Stomach (tissue), 9 donors: ENCODE results near the gene LONRF2. TPM values are rescaled to one million over a fixed set of nuclear protein-coding genes. Genes with fewer than 3 reads are reported as not detected.
"Not testable (repeated sequence)": the region's sequence is repeated elsewhere in the genome, so short reads cannot be mapped to it uniquely, and the experiment has no call there.

Experiments
- DNase-seq, 2 donors: peaks; one replicate each; pipeline versions ENCODE4 v3.0.0 to v3.0.0-alpha.2; 2013 to 2019
- H3K27ac ChIP-seq, 5 donors: fragments of 200-600 bp in 4 of 5; sonication (generic) in 4 of 5; one replicate each; pipeline ENCODE4 v1.5.1; 2013 to 2019; ENCODE audit warnings: mild to moderate bottlenecking in 1 of 5, moderate library complexity in 1 of 5
- H3K27me3 ChIP-seq, 3 donors: fragments of 200-600 bp; sonication (generic); one replicate each; pipeline ENCODE4 v1.5.1; 2017 to 2019; ENCODE audit warnings: mixed run types in 1 of 3
- H3K36me3 ChIP-seq, 4 donors: fragments of 200-600 bp; sonication (generic); 1 replicate in 3 of 4; 2 replicates in 1 of 4; pipeline ENCODE4 v1.5.1; 2016 to 2019
- H3K4me1 ChIP-seq, 4 donors: fragments of 200-600 bp; sonication (generic); one replicate each; pipeline ENCODE4 v1.5.1; 2016 to 2019
- H3K4me3 ChIP-seq, 4 donors: fragments of 200-600 bp; sonication (generic) in 3 of 4; one replicate each; pipeline ENCODE4 v1.5.1; 2016 to 2019; ENCODE audit warnings: mild to moderate bottlenecking in 1 of 4
- H3K9me3 ChIP-seq, 4 donors: fragments of 200-600 bp; sonication (generic); one replicate each; pipeline ENCODE4 v1.5.1; 2016 to 2019
- EP300 ChIP-seq: sonication (generic); formaldehyde crosslinking; IDR thresholded peaks from one replicate; pipeline ENCODE4 v1.6.1; 2017; ENCODE audit warnings: antibody characterized with exemption
- POLR2A ChIP-seq, 4 donors: fragments of 450-650 bp; IDR thresholded peaks; one replicate each; pipeline ENCODE4 v1.6.1; 2016; ENCODE audit warnings: antibody characterized with exemption in 4 of 4, control low read depth in 2 of 4, mild to moderate bottlenecking in 1 of 4, moderate library complexity in 1 of 4
- POLR2AphosphoS5 ChIP-seq, 3 donors: sonication (generic); formaldehyde crosslinking; IDR thresholded peaks; one replicate each; pipeline ENCODE4 v1.6.1; 2016; ENCODE audit warnings: antibody characterized with exemption in 3 of 3
- WGBS, 5 donors: extraction: QIAGEN DNeasy Blood & Tissue Kit in 3 of 5; methylation state at CpG; one replicate each; pipeline versions ENCODE4 v1.1.5 to v1.1.7; 2013 to 2018; 5-methylcytosine and 5-hydroxymethylcytosine counted together
- intact Hi-C: fragments of 100-400 bp; cut with DNase I; formaldehyde crosslinking; loops from one replicate; pipeline ENCODE4 v1.15.1; 2023; ENCODE audit warnings: low total_unique reads
- polyA plus RNA-seq, 3 donors: library from polyadenylated mRNA; stranded (reverse); fragments of 200-250 nt; gene quantifications; one replicate each; pipeline ENCODE4 v1.2.3, GENCODE V29; 2013
- total RNA-seq, 5 donors: library from RNA; depleted of rRNA; stranded (reverse); fragments of >200 nt; gene quantifications; one replicate each; pipeline versions ENCODE4 v1.1.0 to v1.2.3, GENCODE V29; 2014 to 2016
- TF ChIP-seq, protein P1 (sequence below), 7 experiments: fragments of 450-650 bp in 4 of 7; fragments of 200-600 bp in 3 of 7; sonication (generic) in 3 of 7; IDR thresholded peaks; one replicate each; pipeline ENCODE4 v1.5.1; 2016 to 2019; ENCODE audit warnings: antibody characterized with exemption in 7 of 7, control low read depth in 2 of 7, mild to moderate bottlenecking in 1 of 7
- donor health status: healthy with polysubstance abuse.
- donor health status: Bipolar disorder and iron deficiency.
- donor health status: healthy.

Gene LONRF2
- total and polyA plus RNA-seq, 8 donors, result 0.31 to 32.1 (median 4.7) TPM

DNA sequence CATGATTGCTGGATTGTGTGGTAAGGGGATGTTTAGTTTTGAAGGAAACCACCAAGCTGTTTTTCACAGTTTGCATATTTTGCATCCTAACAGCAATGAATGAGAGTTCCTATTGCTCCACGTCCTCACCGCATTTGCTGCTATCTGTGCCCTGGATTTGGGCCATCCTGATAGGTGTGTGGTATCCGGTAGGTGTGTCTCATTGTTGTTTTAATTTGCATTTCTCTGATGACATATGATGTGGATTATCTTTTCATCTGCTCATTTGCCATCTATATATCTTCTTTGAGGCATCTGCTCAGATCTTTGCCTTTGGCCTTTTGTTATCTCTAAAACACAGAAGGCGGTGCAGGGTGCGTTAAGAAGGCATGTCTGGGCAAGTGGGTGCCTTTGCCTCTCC lies 73.3 kb downstream of the LONRF2 start:
- H3K27me3 ChIP-seq, result no peaks in the 10 kb centered on the region
- WGBS, 5 donors, result 82 to 89% (median 87%) methylated on average over 5 of the region's 5 CpGs
- H3K4me1 ChIP-seq, result peaks cover 0 to 4% (median 0%) of the 10 kb centered on the region in 4 donors
- H3K27ac ChIP-seq, result no peak overlapping the region
- no peaks in the 10 kb centered on the region for H3K9me3 ChIP-seq
- no peaks in the 10 kb centered on the region for H3K36me3 ChIP-seq
- no peak overlapping the region for H3K4me3 ChIP-seq
- intact Hi-C loops, result loop anchor here (5.0 to 10.0 kb wide), 2 partner anchors 424 to 687 kb away; no protein-coding TSS in a partner anchor
- DNase-seq, result no peak
- TF ChIP-seq POLR2AphosphoS5 (IDR thresholded peaks at IDR 0.05), result no peak

DNA sequence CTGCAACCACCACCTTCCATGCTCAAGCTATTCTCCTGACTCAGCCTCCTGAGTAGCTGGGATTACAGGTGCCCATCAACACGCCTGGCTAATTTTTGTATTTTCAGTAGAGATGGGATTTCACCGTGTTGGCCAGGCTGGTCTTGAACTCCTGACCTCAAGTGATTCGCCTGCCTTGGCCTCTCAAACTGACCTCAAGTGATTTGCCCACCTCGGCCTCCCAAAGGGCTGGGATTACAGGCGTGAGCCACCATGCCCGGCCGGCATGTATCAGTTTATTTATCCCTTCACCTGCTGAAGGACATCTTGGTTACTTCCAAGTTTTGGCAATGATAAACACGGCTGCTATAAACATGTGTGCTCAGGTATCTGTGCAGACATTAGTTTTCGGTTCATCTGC lies 73.7 kb downstream of the LONRF2 start:
- not testable (repeated sequence) for H3K27me3 ChIP-seq, H3K27ac ChIP-seq, H3K4me1 ChIP-seq, H3K4me3 ChIP-seq, H3K9me3 ChIP-seq, DNase-seq, H3K36me3 ChIP-seq
- 86 to 92% (median 91%) methylated on average over 9 of the region's 9 CpGs for WGBS, 5 donors
- intact Hi-C loops, result loop anchor here (5.0 to 10.0 kb wide), 2 partner anchors 424 to 686 kb away; no protein-coding TSS in a partner anchor

DNA sequence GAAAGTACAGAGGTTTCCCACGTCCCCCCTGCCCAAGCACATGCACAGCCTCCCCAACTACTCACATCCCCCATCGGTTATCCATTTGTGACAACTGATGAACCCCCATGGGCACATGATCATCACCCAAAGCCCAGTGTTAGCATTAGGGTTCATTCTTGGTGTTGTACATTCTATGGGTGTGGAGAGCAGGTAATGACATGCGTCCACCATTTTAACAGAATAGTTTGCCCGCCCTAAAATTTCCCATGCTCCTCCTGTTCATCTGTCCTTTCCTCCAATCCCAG lies 74.3 kb downstream of the LONRF2 start:
- intact Hi-C loops, result loop anchor here (5.0 to 10.0 kb wide), 2 partner anchors 423 to 686 kb away; no protein-coding TSS in a partner anchor
- 81 to 86% (median 85%) methylated on average over 4 of the region's 4 CpGs for WGBS, 5 donors
- H3K27me3 ChIP-seq, result no peaks in the 10 kb centered on the region
- no peaks in the 10 kb centered on the region for H3K36me3 ChIP-seq
- H3K27ac ChIP-seq, result no peak overlapping the region
- H3K4me1 ChIP-seq, result peaks cover 0 to 2% (median under 1%) of the 10 kb centered on the region in 4 donors
- no peak for DNase-seq
- no peaks in the 10 kb centered on the region for H3K9me3 ChIP-seq
- no peak overlapping the region for H3K4me3 ChIP-seq
- no peak for TF ChIP-seq POLR2AphosphoS5 (IDR thresholded peaks at IDR 0.05)
- TF ChIP-seq POLR2A (IDR thresholded peaks at IDR 0.05), result no peak
- no peak for TF ChIP-seq EP300
- TF ChIP-seq, protein P1, sequence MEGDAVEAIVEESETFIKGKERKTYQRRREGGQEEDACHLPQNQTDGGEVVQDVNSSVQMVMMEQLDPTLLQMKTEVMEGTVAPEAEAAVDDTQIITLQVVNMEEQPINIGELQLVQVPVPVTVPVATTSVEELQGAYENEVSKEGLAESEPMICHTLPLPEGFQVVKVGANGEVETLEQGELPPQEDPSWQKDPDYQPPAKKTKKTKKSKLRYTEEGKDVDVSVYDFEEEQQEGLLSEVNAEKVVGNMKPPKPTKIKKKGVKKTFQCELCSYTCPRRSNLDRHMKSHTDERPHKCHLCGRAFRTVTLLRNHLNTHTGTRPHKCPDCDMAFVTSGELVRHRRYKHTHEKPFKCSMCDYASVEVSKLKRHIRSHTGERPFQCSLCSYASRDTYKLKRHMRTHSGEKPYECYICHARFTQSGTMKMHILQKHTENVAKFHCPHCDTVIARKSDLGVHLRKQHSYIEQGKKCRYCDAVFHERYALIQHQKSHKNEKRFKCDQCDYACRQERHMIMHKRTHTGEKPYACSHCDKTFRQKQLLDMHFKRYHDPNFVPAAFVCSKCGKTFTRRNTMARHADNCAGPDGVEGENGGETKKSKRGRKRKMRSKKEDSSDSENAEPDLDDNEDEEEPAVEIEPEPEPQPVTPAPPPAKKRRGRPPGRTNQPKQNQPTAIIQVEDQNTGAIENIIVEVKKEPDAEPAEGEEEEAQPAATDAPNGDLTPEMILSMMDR (IDR thresholded peaks at IDR 0.05), result no peak

DNA sequence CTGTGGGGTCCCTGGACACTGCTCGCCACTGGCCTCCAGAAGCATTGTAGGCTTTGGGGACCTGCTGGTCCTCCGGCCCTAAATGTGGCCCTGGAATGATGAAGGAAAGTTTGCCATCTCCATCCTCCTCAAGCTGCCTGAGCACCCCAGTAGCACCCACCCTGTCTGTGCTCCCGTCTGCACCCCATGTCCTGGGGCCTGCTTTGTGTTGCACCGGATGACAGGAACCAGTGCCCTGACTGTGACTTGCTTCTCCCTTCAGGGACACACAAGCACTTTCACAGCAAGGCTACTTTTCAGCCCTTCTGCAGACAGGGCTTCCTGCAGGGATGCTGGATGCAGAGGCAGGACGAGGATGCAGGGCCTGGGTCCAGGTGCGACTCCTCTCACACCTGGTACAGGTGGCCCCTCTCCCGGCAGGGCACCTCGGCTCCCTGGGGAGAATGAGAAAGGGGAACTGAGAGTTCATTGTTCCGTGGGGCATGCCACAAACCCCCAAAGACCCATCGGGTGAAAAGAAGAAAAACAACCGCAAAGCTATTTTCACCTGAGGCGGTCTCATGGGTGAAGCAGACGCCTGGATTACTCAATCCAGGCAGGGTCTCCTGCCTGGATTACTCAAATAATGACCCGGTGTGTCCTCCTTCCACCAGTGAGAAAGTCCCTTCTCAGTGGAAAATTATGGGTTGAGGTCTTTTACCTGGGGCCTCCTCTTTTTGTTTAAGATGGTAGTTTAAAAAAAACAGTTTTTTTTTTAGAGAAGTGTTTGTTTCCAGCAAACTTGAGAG lies 74.9 kb downstream of the LONRF2 start:
- DNase-seq, result no peak
- Histone ChIP-seq H3K9me3 (no peaks in the 10 kb centered on the region), H3K27ac (no peak overlapping the region), H3K4me1 (peaks cover 0 to 7% (median 3%) of the 10 kb centered on the region in 4 donors), H3K36me3 (no peaks in the 10 kb centered on the region), H3K4me3 (no peak overlapping the region), H3K27me3 (no peaks in the 10 kb centered on the region)
- WGBS, 5 donors, result 76 to 82% (median 78%) methylated on average over 6 to 14 of the region's 14 CpGs
- intact Hi-C loops, result loop anchor here (5.0 to 10.0 kb wide), 2 partner anchors 423 to 685 kb away; no protein-coding TSS in a partner anchor
- TF ChIP-seq, protein P1 (IDR thresholded peaks at IDR 0.05), result no peak
- TF ChIP-seq POLR2AphosphoS5 (IDR thresholded peaks at IDR 0.05) (no peak), POLR2A (IDR thresholded peaks at IDR 0.05) (no peak), EP300 (no peak)

DNA sequence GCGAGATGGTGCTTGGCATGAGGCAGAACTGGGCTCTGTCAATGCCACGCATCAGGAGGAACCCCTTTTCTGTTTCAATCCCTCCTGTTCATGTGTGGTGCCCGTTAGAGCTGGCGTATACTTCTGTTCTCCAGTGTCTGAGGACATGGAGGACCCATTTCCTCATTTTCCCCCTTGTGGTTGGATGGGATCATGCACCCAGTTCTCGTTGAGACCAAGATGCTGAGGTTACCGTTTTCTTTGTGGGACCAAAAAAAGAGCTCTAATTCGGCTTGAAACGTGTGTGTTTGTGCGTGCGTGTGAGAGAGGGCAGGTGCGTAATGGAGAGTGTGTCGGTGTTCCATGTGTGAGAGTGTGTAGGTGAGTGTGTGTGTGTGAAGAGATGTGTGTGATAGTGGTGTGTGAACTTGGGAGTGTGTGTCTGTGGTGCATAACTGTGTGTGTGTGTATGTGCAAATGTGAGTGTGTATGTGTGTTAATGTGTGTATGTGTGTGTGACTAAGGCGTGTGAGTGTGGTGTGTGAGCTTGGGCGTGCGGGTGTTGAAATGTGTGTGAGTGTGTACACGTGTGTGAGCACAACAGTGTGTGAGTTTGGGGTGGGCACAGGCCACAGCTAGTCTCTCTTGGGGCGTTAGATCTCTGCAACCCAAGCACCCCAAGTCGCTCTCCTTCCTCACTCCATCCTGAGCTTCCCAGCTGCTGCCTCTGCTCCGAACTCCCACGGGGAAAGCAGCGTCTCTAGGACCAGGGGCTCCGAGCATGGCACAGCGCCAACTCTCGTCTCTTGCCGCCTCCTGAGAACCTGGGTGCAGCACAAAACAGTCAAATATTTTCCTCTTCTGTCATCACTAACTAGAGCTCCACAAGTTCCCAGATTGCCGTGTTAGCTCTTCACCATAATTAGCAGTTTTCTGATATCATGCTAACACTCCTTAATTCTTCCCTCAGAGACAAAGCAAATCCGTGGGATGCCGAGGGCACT lies 75.8 kb downstream of the LONRF2 start:
- intact Hi-C loops, result loop anchor here (5.0 to 10.0 kb wide), 2 partner anchors 422 to 684 kb away; no protein-coding TSS in a partner anchor
- peak in 1 of 2 donors; percentile 41 for DNase-seq
- H3K27ac ChIP-seq, result no peak overlapping the region

More for the DNA sequence above, 75.8 kb downstream of the LONRF2 start:
- H3K36me3 ChIP-seq, result no peaks in the 10 kb centered on the region
- TF ChIP-seq, protein P1 (IDR thresholded peaks at IDR 0.05), result peak in 5 of 7 experiments; percentile 23 to 61 (median 38)
- no peak for TF ChIP-seq EP300
- 71 to 77% (median 74%) methylated on average over 28 of the region's 28 CpGs for WGBS, 5 donors
- peaks cover 0 to 7% (median 3%) of the 10 kb centered on the region in 4 donors for H3K4me1 ChIP-seq
- H3K9me3 ChIP-seq, result no peaks in the 10 kb centered on the region
- no peaks in the 10 kb centered on the region for H3K27me3 ChIP-seq
- no peak overlapping the region for H3K4me3 ChIP-seq
